Thymus (tissue), 11 donors: ENCODE data around the gene TRERF1. TPM values are rescaled to one million over a fixed set of nuclear protein-coding genes. Genes with fewer than 3 reads are reported as not detected.
A peak's percentile ranks its signal among the peaks of the same experiment; 100 is the strongest.
"Not testable (repeated sequence)": the region's sequence is repeated elsewhere in the genome, so short reads cannot be mapped to it uniquely, and the experiment has no call there.

Experiments
- DNase-seq, 9 donors: peaks; one replicate each; pipeline ENCODE4 v3.0.0-alpha.2; 2013; ENCODE audit warnings: low spot score in 9 of 9, low read depth in 6 of 9, missing footprints in 1 of 9
- H3K27ac ChIP-seq, 2 donors: one replicate each; pipeline ENCODE4 v1.5.1; 2013; ENCODE audit warnings: control low read depth in 1 of 2, low read depth in 1 of 2, low read length in 1 of 2, mild to moderate bottlenecking in 1 of 2, moderate library complexity in 1 of 2
- H3K27me3 ChIP-seq, 2 donors: one replicate each; pipeline ENCODE4 v1.5.1; 2013; ENCODE audit warnings: low read length in 1 of 2; ENCODE audit not compliant: control insufficient read depth in 2 of 2, insufficient read depth in 1 of 2
- H3K36me3 ChIP-seq, 2 donors: one replicate each; pipeline ENCODE4 v1.5.1; 2013; ENCODE audit warnings: low read length in 1 of 2, mild to moderate bottlenecking in 1 of 2, moderate library complexity in 1 of 2; ENCODE audit not compliant: control insufficient read depth in 2 of 2, insufficient read depth in 2 of 2
- H3K4me1 ChIP-seq, 2 donors: one replicate each; pipeline ENCODE4 v1.5.1; 2013; ENCODE audit warnings: low read length in 2 of 2; ENCODE audit not compliant: control insufficient read depth in 2 of 2, insufficient read depth in 2 of 2
- H3K4me3 ChIP-seq, 2 donors: one replicate each; pipeline ENCODE4 v1.5.1; 2013; ENCODE audit warnings: low read length in 2 of 2, control low read depth in 1 of 2, mild to moderate bottlenecking in 1 of 2
- H3K9me3 ChIP-seq, 2 donors: one replicate each; pipeline ENCODE4 v1.5.1; 2013; ENCODE audit warnings: low read length in 1 of 2, mild to moderate bottlenecking in 1 of 2; ENCODE audit not compliant: control insufficient read depth in 2 of 2, insufficient read depth in 1 of 2
- WGBS: extraction: QIAGEN DNeasy Blood & Tissue Kit; methylation state at CpG from one replicate; pipeline ENCODE4 v1.1.7; 2013; 5-methylcytosine and 5-hydroxymethylcytosine counted together
- polyA plus RNA-seq: library from polyadenylated mRNA; stranded (reverse); fragments of 200-250 nt; gene quantifications from one replicate; pipeline ENCODE4 v1.2.3, GENCODE V29; 2013
- total RNA-seq: library from RNA; stranded (reverse); fragments of 120-200 nt; gene quantifications from one replicate; pipeline ENCODE4 v1.2.4, GENCODE V29; 2013
- donor health status: healthy.

TRERF1 gene
- total and polyA plus RNA-seq, 2 donors: 5.4 to 8.9 TPM

- Histone ChIP-seq H3K27ac (no peak overlapping the region), H3K9me3 (no peaks in the 10 kb centered on the region), H3K4me3 (no peak overlapping the region), H3K27me3 (no peaks in the 10 kb centered on the region), H3K36me3 (no peaks in the 10 kb centered on the region), H3K4me1 (peaks cover 0 to 2% of the 10 kb centered on the region in 2 donors)
- DNase-seq: no peak
- 98% methylated on average over 2 of the region's 2 CpGs for WGBS
Measured at GRCh38 chr6:42334870-42335269, 116.9 kb downstream of the TRERF1 start.

GRCh38 chr6:42333612-42334011, 118.1 kb downstream of the TRERF1 start:
- no peaks in the 10 kb centered on the region for H3K36me3 ChIP-seq
- no peak for DNase-seq
- no peak overlapping the region for H3K27ac ChIP-seq
- no peaks in the 10 kb centered on the region for H3K27me3 ChIP-seq
- H3K4me1 ChIP-seq: peaks cover 0 to 2% of the 10 kb centered on the region in 2 donors
- WGBS: 96% methylated on average over 6 of the region's 6 CpGs
- no peaks in the 10 kb centered on the region for H3K9me3 ChIP-seq
- no peak overlapping the region for H3K4me3 ChIP-seq

- DNase-seq: no peak
- H3K27me3 ChIP-seq: no peaks in the 10 kb centered on the region
- H3K27ac ChIP-seq: no peak overlapping the region
- H3K36me3 ChIP-seq: no peaks in the 10 kb centered on the region
- H3K4me1 ChIP-seq: no peaks in the 10 kb centered on the region
- WGBS: 94% methylated on average over 4 of the region's 4 CpGs
- H3K9me3 ChIP-seq: no peaks in the 10 kb centered on the region
- no peak overlapping the region for H3K4me3 ChIP-seq
Measured at GRCh38 chr6:42332916-42333315, 118.8 kb downstream of the TRERF1 start.

- Histone ChIP-seq H3K36me3 (no peaks in the 10 kb centered on the region), H3K4me1 (no peaks in the 10 kb centered on the region), H3K27ac (no peak overlapping the region), H3K9me3 (no peaks in the 10 kb centered on the region), H3K4me3 (no peak overlapping the region), H3K27me3 (no peaks in the 10 kb centered on the region)
- 97% methylated on average over 4 of the region's 4 CpGs for WGBS
- DNase-seq: no peak
Measured at GRCh38 chr6:42331019-42331418, 120.7 kb downstream of the TRERF1 start.

GRCh38 chr6:42326248-42326647, 125.5 kb downstream of the TRERF1 start:
- DNase-seq: no peak
- Histone ChIP-seq H3K4me3 (no peak overlapping the region), H3K36me3 (no peaks in the 10 kb centered on the region), H3K4me1 (no peaks in the 10 kb centered on the region), H3K27ac (no peak overlapping the region), H3K27me3 (no peaks in the 10 kb centered on the region), H3K9me3 (no peaks in the 10 kb centered on the region)
- 98% methylated on average over 2 of the region's 2 CpGs for WGBS

- 97% methylated on average over 5 of the region's 5 CpGs for WGBS
- not testable (repeated sequence) for H3K9me3 ChIP-seq, H3K27me3 ChIP-seq, H3K4me1 ChIP-seq, H3K36me3 ChIP-seq, DNase-seq, H3K4me3 ChIP-seq, H3K27ac ChIP-seq
Measured at GRCh38 chr6:42324656-42325324, 126.9 kb downstream of the TRERF1 start.

- no peaks in the 10 kb centered on the region for H3K4me1 ChIP-seq
- H3K36me3 ChIP-seq: no peaks in the 10 kb centered on the region
- H3K27me3 ChIP-seq: no peaks in the 10 kb centered on the region
- no peaks in the 10 kb centered on the region for H3K9me3 ChIP-seq
- WGBS: 71% methylated on average over 2 of the region's 2 CpGs
- no peak overlapping the region for H3K4me3 ChIP-seq
- DNase-seq: no peak
- no peak overlapping the region for H3K27ac ChIP-seq
Measured at GRCh38 chr6:42322676-42323075, 129.1 kb downstream of the TRERF1 start.

- Histone ChIP-seq H3K4me1 (no peaks in the 10 kb centered on the region), H3K4me3 (no peak overlapping the region), H3K27me3 (no peaks in the 10 kb centered on the region), H3K36me3 (no peaks in the 10 kb centered on the region), H3K27ac (no peak overlapping the region), H3K9me3 (no peaks in the 10 kb centered on the region)
- DNase-seq: peak in 1 of 9 donors; percentile 9
- 92% methylated on average over 2 of the region's 2 CpGs for WGBS
Measured at GRCh38 chr6:42321976-42322375, 129.8 kb downstream of the TRERF1 start.

- 99% methylated on average over 5 of the region's 5 CpGs for WGBS
- Histone ChIP-seq H3K4me3 (no peak overlapping the region), H3K4me1 (peaks cover 0 to 6% of the 10 kb centered on the region in 2 donors), H3K9me3 (no peaks in the 10 kb centered on the region), H3K36me3 (no peaks in the 10 kb centered on the region), H3K27ac (no peak overlapping the region), H3K27me3 (no peaks in the 10 kb centered on the region)
- no peak for DNase-seq
Measured at GRCh38 chr6:42320762-42321161, 131.0 kb downstream of the TRERF1 start.
